A549 (cell line): ENCODE measurements around the gene MARCHF4. TPM values are rescaled to one million over a fixed set of nuclear protein-coding genes. Genes with fewer than 3 reads are reported as not detected.
A peak's percentile ranks its signal among the peaks of the same experiment; 100 is the strongest.

Experiments
- ATAC-seq, 2 experiments: fragments of 200-7000 bp in 1 of 2; fragments of >200 bp in 1 of 2; cut with Nextera tagmentation in 1 of 2; cut with Tn5 transposase in 1 of 2; 3 replicates each; pipeline versions ENCODE4 v1.8.0 to v1.9.1; 2018 to 2020; ENCODE audit warnings: mild to moderate bottlenecking in 1 of 2, moderate library complexity in 1 of 2
- CTCF ChIA-PET: fragments of 300-600 bp; sonication (Branson Sonifier 250); formaldehyde crosslinking; extraction: SDS; loops from one replicate; lab custom pipeline; 2021; ENCODE audit warnings: antibody characterized with exemption, inconsistent platforms; lab: Yijun Ruan, JAX
- POLR2A ChIA-PET: fragments of 350-600 bp; formaldehyde crosslinking; extraction: SDS; loops from one replicate; lab custom pipeline; 2021; ENCODE audit warnings: antibody characterized with exemption, inconsistent platforms; lab: Yijun Ruan, JAX
- DNase-seq, 2 experiments: peaks; one replicate each; pipeline versions ENCODE4 v3.0.0 to v3.0.0-alpha.2; 2011 to 2016; ENCODE audit warnings: low read depth in 1 of 2, low spot score in 1 of 2
- FAIRE-seq: peaks from 2 replicates; lab custom pipeline; 2011; peaks lifted over from hg19 to GRCh38; lab: Jason Lieb, UNC
- H3K27ac ChIP-seq, 2 experiments: fragments of >200 bp; sonication (Bioruptor Twin); formaldehyde crosslinking; 3 replicates each; pipeline ENCODE4 v1.5.1; 2016 to 2017
- H3K4me1 ChIP-seq: fragments of >200 bp; sonication (Bioruptor Twin); formaldehyde crosslinking; 3 replicates; pipeline ENCODE4 v1.6.1; 2016
- H3K4me2 ChIP-seq: fragments of >200 bp; sonication (Bioruptor Twin); formaldehyde crosslinking; 3 replicates; pipeline ENCODE4 v1.6.1; 2016
- H3K4me3 ChIP-seq: fragments of >200 bp; sonication (Bioruptor Twin); formaldehyde crosslinking; 3 replicates; pipeline ENCODE4 v1.5.1; 2016
- H3K9me3 ChIP-seq: fragments of >200 bp; sonication (Bioruptor Twin); formaldehyde crosslinking; 3 replicates; pipeline ENCODE4 v1.6.1; 2016
- BHLHE40 ChIP-seq: IDR thresholded peaks from 2 replicates; pipeline ENCODE4 v1.6.1; 2012; ENCODE audit warnings: low read depth, low read length, inconsistent platforms
- CBX8 ChIP-seq: fragments of 200-600 bp; sonication (generic); IDR thresholded peaks from 2 replicates; pipeline ENCODE4 v1.6.1; 2016
- CEBPB ChIP-seq, 2 experiments: fragments of >200 bp in 1 of 2; sonication (Bioruptor Twin) in 1 of 2; formaldehyde crosslinking in 1 of 2; IDR thresholded peaks; 2 replicates each; pipeline ENCODE4 v1.6.1; 2012 to 2016
- CHD2 ChIP-seq: fragments of 150-350 bp; IDR thresholded peaks from 2 replicates; pipeline ENCODE4 v1.6.1; 2014; ENCODE audit warnings: low read length; ENCODE audit not compliant: partially characterized antibody
- CHD4 ChIP-seq: fragments of 200-600 bp; sonication (generic); IDR thresholded peaks from 2 replicates; pipeline ENCODE4 v1.6.1; 2016; ENCODE audit warnings: antibody characterized with exemption, mild to moderate bottlenecking, borderline replicate concordance
- EHMT2 ChIP-seq: fragments of 200-600 bp; sonication (generic); IDR thresholded peaks from 2 replicates; pipeline ENCODE4 v1.6.1; 2016; ENCODE audit warnings: antibody characterized with exemption, low read depth, mild to moderate bottlenecking, moderate library complexity
- EP300 ChIP-seq, 2 experiments: fragments of >200 bp; sonication (Bioruptor Twin); formaldehyde crosslinking; IDR thresholded peaks; 2 replicates in 1 of 2; 3 replicates in 1 of 2; pipeline ENCODE4 v1.6.1; 2016 to 2017
- FOXS1 ChIP-seq: fragments of 250-450 bp; sonication (Bioruptor Pico); IDR thresholded peaks from 2 replicates; pipeline ENCODE4 v1.5.0; 2020; ENCODE audit warnings: mild to moderate bottlenecking, moderate library complexity
- HOXB13 ChIP-seq: fragments of 250-450 bp; sonication (Bioruptor Pico); IDR thresholded peaks from 2 replicates; pipeline ENCODE4 v1.5.0; 2020; ENCODE audit warnings: low read depth, mild to moderate bottlenecking, moderate library complexity
- JUN ChIP-seq, 2 experiments: fragments of >200 bp; sonication (Bioruptor Twin); formaldehyde crosslinking; IDR thresholded peaks; 2 replicates in 1 of 2; 3 replicates in 1 of 2; pipeline ENCODE4 v1.6.1; 2016 to 2017
- JUNB ChIP-seq: fragments of >200 bp; sonication (Bioruptor Twin); formaldehyde crosslinking; IDR thresholded peaks from 2 replicates; pipeline ENCODE4 v1.6.1; 2016
- MAFK ChIP-seq: fragments of 450-650 bp; IDR thresholded peaks from 2 replicates; pipeline ENCODE4 v1.6.1; 2014; ENCODE audit not compliant: partially characterized antibody
- MAZ ChIP-seq: fragments of 150-350 bp; IDR thresholded peaks from 2 replicates; pipeline ENCODE4 v1.6.1; 2014; ENCODE audit warnings: antibody characterized with exemption, low read depth, low read length, borderline replicate concordance
- NFE2L2 ChIP-seq: fragments of 150-350 bp; conservative IDR thresholded peaks from 2 replicates; pipeline ENCODE4 v1.6.1; 2014; ENCODE audit warnings: low read length
- PHF8 ChIP-seq: fragments of 200-600 bp; sonication (generic); IDR thresholded peaks from 2 replicates; pipeline ENCODE4 v1.6.1; 2016; ENCODE audit warnings: low read depth, mild to moderate bottlenecking, antibody characterized with exemption, moderate library complexity, borderline replicate concordance
- RARB ChIP-seq: fragments of 250-450 bp; sonication (Bioruptor Pico); IDR thresholded peaks from 2 replicates; pipeline ENCODE4 v1.8.0; 2021; ENCODE audit warnings: mild to moderate bottlenecking, moderate library complexity
- RCOR1 ChIP-seq: fragments of 150-350 bp; IDR thresholded peaks from 2 replicates; pipeline ENCODE4 v1.6.1; 2014; ENCODE audit warnings: antibody characterized with exemption, low read length, low read depth
- REST ChIP-seq: fragments of 200-600 bp; sonication (generic); IDR thresholded peaks from 2 replicates; pipeline ENCODE4 v1.6.1; 2016; ENCODE audit warnings: antibody characterized with exemption, mild to moderate bottlenecking, moderate library complexity
- RFX5 ChIP-seq: fragments of 450-650 bp; IDR thresholded peaks from 2 replicates; pipeline ENCODE4 v1.7.1; 2014; ENCODE audit warnings: antibody characterized with exemption, mild to moderate bottlenecking, moderate library complexity
- RNF2 ChIP-seq: fragments of 200-600 bp; sonication (generic); IDR thresholded peaks from 2 replicates; pipeline ENCODE4 v1.6.1; 2016; ENCODE audit warnings: low read depth, mild to moderate bottlenecking, antibody characterized with exemption, moderate library complexity, borderline replicate concordance
- TP53 ChIP-seq: fragments of 250-450 bp; sonication (Bioruptor Pico); IDR thresholded peaks from 2 replicates; pipeline ENCODE4 v1.5.0; 2021; ENCODE audit warnings: mild to moderate bottlenecking, moderate library complexity
- ZNF302 ChIP-seq: fragments of 250-450 bp; sonication (Bioruptor Pico); IDR thresholded peaks from 2 replicates; pipeline ENCODE4 v1.9.0; 2021; ENCODE audit warnings: inconsistent platforms, mild to moderate bottlenecking, moderate library complexity
- WGBS: methylation state at CpG from one replicate; pipeline ENCODE4 v1.1.6; 2017; ENCODE audit errors: missing lambda C conversion rate; 5-methylcytosine and 5-hydroxymethylcytosine counted together
- polyA plus RNA-seq, 4 experiments: library from polyadenylated mRNA; depleted of rRNA in 3 of 4; stranded (reverse); fragments of >200 nt; fragmentation: RNase III in 1 of 4; extraction: RNeasy Plus Mini Kit Qiagen cat#74134 plus additional on column Dnase treatment in 1 of 4; gene quantifications; 2 replicates in 3 of 4; 3 replicates in 1 of 4; pipeline ENCODE4 v1.2.3, GENCODE V29; 2011 to 2017
- TF ChIP-seq, protein P1 (sequence below): fragments of 250-450 bp; sonication (Bioruptor Pico); IDR thresholded peaks from 2 replicates; pipeline ENCODE4 v1.5.0; 2021; ENCODE audit warnings: mild to moderate bottlenecking, moderate library complexity, borderline replicate concordance
- TF ChIP-seq, protein P2 (sequence below): fragments of 450-650 bp; IDR thresholded peaks from 2 replicates; pipeline ENCODE4 v1.6.1; 2014; ENCODE audit warnings: antibody characterized with exemption

Gene MARCHF4
- polyA plus RNA-seq, 2 of the 4 experiments (the other 2 are of a cell fraction) = 1.7 to 9.1 TPM

DNA sequence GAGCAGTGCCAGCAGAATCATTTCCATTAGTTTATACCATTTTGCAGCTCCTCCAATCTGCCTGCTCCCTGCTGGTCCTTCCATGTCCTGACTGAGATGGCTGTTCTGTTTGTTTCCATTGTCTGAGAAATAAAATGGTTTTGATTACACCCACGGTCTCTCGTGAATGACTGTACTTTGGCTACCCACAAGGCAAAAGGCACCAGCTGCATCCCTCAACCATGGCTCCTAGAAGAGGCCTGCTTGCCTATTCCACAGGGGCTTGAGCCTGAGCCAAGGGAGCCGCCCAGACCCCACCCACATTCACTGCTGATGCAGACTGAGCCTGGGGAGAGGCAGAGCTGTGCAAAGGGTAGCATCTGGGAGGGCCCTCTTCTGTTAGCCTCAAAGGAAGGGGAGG, 31.2 kb downstream of the MARCHF4 start:
- no peak for FAIRE-seq
- H3K27ac ChIP-seq = no peak overlapping the region
- no peak for DNase-seq
- no peaks in the 10 kb centered on the region for H3K4me1 ChIP-seq
- ATAC-seq = peak in 1 of 2 experiments; percentile 27; a peak in 2 of 6 replicates
- H3K9me3 ChIP-seq = no peaks in the 10 kb centered on the region
- H3K4me3 ChIP-seq = no peak overlapping the region
- TF ChIP-seq RFX5 = no peak
- no peak for TF ChIP-seq MAFK
- no peak for TF ChIP-seq JUNB
- TF ChIP-seq CEBPB (IDR thresholded peaks at IDR 0.05) = no peak
- TF ChIP-seq CHD4 = no peak
- no peak for TF ChIP-seq NFE2L2
- CTCF ChIA-PET = interaction anchor here (0.6 to 1.0 kb wide), 2 partner anchors 8 to 720 kb away, joined by 3 to 4 read pairs; no protein-coding TSS in a partner anchor
- POLR2A ChIA-PET = no interaction called here
- H3K4me2 ChIP-seq = no peak overlapping the region
- 66% methylated on average over 3 of the region's 3 CpGs for WGBS

- DNase-seq = no peak
- no peak for FAIRE-seq
- ChIA-PET POLR2A (interaction anchor here (0.6 kb wide), 1 partner anchor 33 kb away, joined by 3 read pairs; no protein-coding TSS in a partner anchor), CTCF (interaction anchor here (1.0 kb wide), 1 partner anchor 9 kb away, joined by 3 read pairs; no protein-coding TSS in a partner anchor)
- H3K4me1 ChIP-seq = no peaks in the 10 kb centered on the region
- WGBS = 70% methylated on average over 1 of the region's 1 CpG
- no peak overlapping the region for H3K4me3 ChIP-seq
- H3K9me3 ChIP-seq = no peaks in the 10 kb centered on the region
- H3K4me2 ChIP-seq = no peak overlapping the region
- peak overlapping the region in 1 of 2 experiments; percentile 52; a peak in 2 of 6 replicates for H3K27ac ChIP-seq
- no peak; a peak in 1 of 6 replicates for ATAC-seq
- TF ChIP-seq ZNF302 = no peak
- TF ChIP-seq RCOR1 = no peak
- no peak for TF ChIP-seq CHD2
- no peak for TF ChIP-seq FOXS1 (CRISPR knock-in tag)
- TF ChIP-seq NFE2L2 = no peak
- TF ChIP-seq EHMT2 = no peak
- TF ChIP-seq PHF8 = no peak
- TF ChIP-seq CBX8 = no peak
- no peak for TF ChIP-seq EP300 (IDR thresholded peaks at IDR 0.05)
- TF ChIP-seq, protein P1, sequence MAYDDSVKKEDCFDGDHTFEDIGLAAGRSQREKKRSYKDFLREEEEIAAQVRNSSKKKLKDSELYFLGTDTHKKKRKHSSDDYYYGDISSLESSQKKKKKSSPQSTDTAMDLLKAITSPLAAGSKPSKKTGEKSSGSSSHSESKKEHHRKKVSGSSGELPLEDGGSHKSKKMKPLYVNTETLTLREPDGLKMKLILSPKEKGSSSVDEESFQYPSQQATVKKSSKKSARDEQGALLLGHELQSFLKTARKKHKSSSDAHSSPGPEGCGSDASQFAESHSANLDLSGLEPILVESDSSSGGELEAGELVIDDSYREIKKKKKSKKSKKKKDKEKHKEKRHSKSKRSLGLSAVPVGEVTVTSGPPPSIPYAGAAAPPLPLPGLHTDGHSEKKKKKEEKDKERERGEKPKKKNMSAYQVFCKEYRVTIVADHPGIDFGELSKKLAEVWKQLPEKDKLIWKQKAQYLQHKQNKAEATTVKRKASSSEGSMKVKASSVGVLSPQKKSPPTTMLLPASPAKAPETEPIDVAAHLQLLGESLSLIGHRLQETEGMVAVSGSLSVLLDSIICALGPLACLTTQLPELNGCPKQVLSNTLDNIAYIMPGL (CRISPR knock-in tag) = no peak
- no peak for TF ChIP-seq MAZ
These were observed 32.0 kb downstream of the MARCHF4 start for GRCh38 chr2:216340280-216340631.

DNA sequence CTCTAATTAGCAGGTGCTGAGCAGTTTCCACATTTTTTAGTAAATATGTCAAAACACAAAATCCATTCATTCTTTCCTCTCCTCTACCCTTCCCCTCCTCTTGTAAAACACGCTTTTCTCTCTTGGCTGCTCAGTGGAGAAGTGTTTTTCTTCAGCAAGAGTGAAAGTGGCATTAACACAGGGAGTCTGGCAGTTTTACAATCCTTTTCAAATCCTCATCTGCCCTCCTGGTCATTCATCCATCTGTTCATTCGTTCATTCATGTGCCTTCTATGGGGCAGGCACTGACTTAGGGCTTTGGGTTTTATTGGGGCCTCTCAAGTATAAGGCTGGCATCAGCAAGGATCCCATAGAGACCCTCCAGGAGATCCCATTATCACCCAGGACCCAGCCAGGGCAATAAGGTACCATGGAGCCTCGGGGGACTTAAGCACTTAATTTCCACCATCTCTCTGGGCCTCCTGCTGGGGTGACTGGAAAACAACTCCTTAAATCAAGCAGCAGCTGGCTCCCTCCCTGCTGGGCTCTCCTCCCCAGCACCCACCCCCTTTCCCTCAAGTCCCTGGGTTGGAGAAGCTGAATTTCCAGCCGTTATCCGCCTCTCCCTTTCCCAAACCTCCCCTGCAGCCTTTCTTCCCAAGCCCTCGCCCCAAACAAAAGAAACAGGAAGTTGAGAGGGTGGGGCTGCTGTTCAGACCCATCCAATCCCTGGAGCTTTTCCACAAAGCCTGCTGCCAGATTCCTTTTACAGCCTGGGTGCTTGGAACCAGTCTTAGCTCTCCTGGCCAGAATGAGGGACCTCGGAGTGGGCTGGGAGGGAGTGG, 32.6 kb downstream of the MARCHF4 start:
- no peak for FAIRE-seq
- CTCF ChIA-PET = interaction anchor here (1.0 kb wide), 1 partner anchor 9 kb away, joined by 3 read pairs; no protein-coding TSS in a partner anchor
- no peaks in the 10 kb centered on the region for H3K9me3 ChIP-seq
- H3K4me2 ChIP-seq = no peak overlapping the region
- H3K4me1 ChIP-seq = no peaks in the 10 kb centered on the region
- WGBS = 65% methylated on average over 7 of the region's 7 CpGs
- POLR2A ChIA-PET = interaction anchor here (0.6 kb wide), 1 partner anchor 34 kb away, joined by 3 read pairs; no protein-coding TSS in a partner anchor
- no peak overlapping the region for H3K4me3 ChIP-seq
- H3K27ac ChIP-seq = peak overlapping the region in 1 of 2 experiments; percentile 52; a peak in 2 of 6 replicates
- DNase-seq = peak in 1 of 2 experiments; percentile 23
- ATAC-seq = peak; percentile 48 to 64; a peak in 3 of 6 replicates
- TF ChIP-seq, protein P2, sequence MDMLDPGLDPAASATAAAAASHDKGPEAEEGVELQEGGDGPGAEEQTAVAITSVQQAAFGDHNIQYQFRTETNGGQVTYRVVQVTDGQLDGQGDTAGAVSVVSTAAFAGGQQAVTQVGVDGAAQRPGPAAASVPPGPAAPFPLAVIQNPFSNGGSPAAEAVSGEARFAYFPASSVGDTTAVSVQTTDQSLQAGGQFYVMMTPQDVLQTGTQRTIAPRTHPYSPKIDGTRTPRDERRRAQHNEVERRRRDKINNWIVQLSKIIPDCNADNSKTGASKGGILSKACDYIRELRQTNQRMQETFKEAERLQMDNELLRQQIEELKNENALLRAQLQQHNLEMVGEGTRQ = no peak
- TF ChIP-seq PHF8 = no peak
- no peak for TF ChIP-seq REST
- no peak for TF ChIP-seq TP53
- no peak for TF ChIP-seq RARB
- TF ChIP-seq, protein P1 (CRISPR knock-in tag) = no peak
- TF ChIP-seq HOXB13 (CRISPR knock-in tag) = no peak
- no peak for TF ChIP-seq FOXS1 (CRISPR knock-in tag)
- TF ChIP-seq BHLHE40 = no peak
- TF ChIP-seq JUN (IDR thresholded peaks at IDR 0.05) = no peak
- TF ChIP-seq RNF2 = no peak
